SK-N-SH treated with all-trans-retinoic acid at 6 μM for 48 hours (cell line): ENCODE results near the gene MYBPC3.
"Not testable (repeated sequence)": the region's sequence is repeated elsewhere in the genome, so short reads cannot be mapped to it uniquely, and the experiment has no call there.

Experiments used
- ATAC-seq: fragments of 200-7000 bp; cut with Tn5 transposase; 3 replicates; pipeline ENCODE4 v1.9.1; 2020; ENCODE audit warnings: mild to moderate bottlenecking, moderate library complexity
- ARNTL ChIP-seq: fragments of 450-650 bp; formaldehyde crosslinking; IDR thresholded peaks from 2 replicates; pipeline ENCODE4 v1.5.0; 2020; ENCODE audit warnings: low read depth, mild to moderate bottlenecking, moderate library complexity, borderline replicate concordance
- BACH2 ChIP-seq: fragments of 250-450 bp; sonication (Bioruptor Pico); IDR thresholded peaks from 2 replicates; pipeline ENCODE4 v1.9.0; 2021; ENCODE audit warnings: mild to moderate bottlenecking, borderline replicate concordance
- CSDC2 ChIP-seq: fragments of 250-450 bp; sonication (Bioruptor Pico); IDR thresholded peaks from 2 replicates; pipeline ENCODE4 v1.5.0; 2020; ENCODE audit warnings: mild to moderate bottlenecking, moderate library complexity
- ESRRG ChIP-seq: fragments of 250-450 bp; sonication (Bioruptor Pico); IDR thresholded peaks from 2 replicates; pipeline ENCODE4 v1.6.1; 2021; ENCODE audit warnings: mild to moderate bottlenecking
- OSR1 ChIP-seq: fragments of 250-450 bp; sonication (Bioruptor Pico); IDR thresholded peaks from 2 replicates; pipeline ENCODE4 v1.8.0; 2022; ENCODE audit warnings: moderate library complexity, mild to moderate bottlenecking, inconsistent platforms
- PPARA ChIP-seq: fragments of 250-450 bp; sonication (Bioruptor Pico); IDR thresholded peaks from 2 replicates; pipeline ENCODE4 v1.5.0; 2020; ENCODE audit warnings: mild to moderate bottlenecking, borderline replicate concordance
- RARB ChIP-seq: fragments of 250-450 bp; sonication (Bioruptor Pico); IDR thresholded peaks from 2 replicates; pipeline ENCODE4 v1.8.0; 2021; ENCODE audit warnings: mild to moderate bottlenecking, moderate library complexity
- SNAI2 ChIP-seq: fragments of 250-450 bp; sonication (Bioruptor Pico); IDR thresholded peaks from 2 replicates; pipeline ENCODE4 v1.5.0; 2020; ENCODE audit warnings: mild to moderate bottlenecking, moderate library complexity
- TCF4 ChIP-seq: fragments of 250-450 bp; sonication (Bioruptor Pico); IDR thresholded peaks from 2 replicates; pipeline ENCODE4 v1.8.0; 2021; ENCODE audit warnings: mild to moderate bottlenecking, moderate library complexity, borderline replicate concordance
- TOX ChIP-seq: fragments of 250-450 bp; sonication (Bioruptor Pico); IDR thresholded peaks from 2 replicates; pipeline ENCODE4 v1.8.0; 2021; ENCODE audit warnings: mild to moderate bottlenecking, moderate library complexity, borderline replicate concordance
- ZC3H10 ChIP-seq: fragments of 250-450 bp; sonication (Bioruptor Pico); IDR thresholded peaks from 2 replicates; pipeline ENCODE4 v1.5.1; 2021; ENCODE audit warnings: mild to moderate bottlenecking, moderate library complexity
- ZFP30 ChIP-seq: fragments of 450-650 bp; formaldehyde crosslinking; IDR thresholded peaks from 2 replicates; pipeline ENCODE4 v1.5.0; 2022; ENCODE audit warnings: mild to moderate bottlenecking, moderate library complexity
- ZNF565 ChIP-seq: fragments of 450-650 bp; formaldehyde crosslinking; conservative IDR thresholded peaks from 2 replicates; pipeline ENCODE4 v1.5.0; 2020; ENCODE audit warnings: low read depth, mild to moderate bottlenecking, moderate library complexity
- ZNF70 ChIP-seq: fragments of 450-650 bp; formaldehyde crosslinking; IDR thresholded peaks from 2 replicates; pipeline ENCODE4 v1.5.0; 2020; ENCODE audit warnings: mild to moderate bottlenecking, moderate library complexity
- ZNF8 ChIP-seq: fragments of 450-650 bp; formaldehyde crosslinking; IDR thresholded peaks from 2 replicates; pipeline ENCODE4 v1.5.0; 2020; ENCODE audit warnings: mild to moderate bottlenecking, moderate library complexity
- TF ChIP-seq, protein P1 (sequence below): fragments of 250-450 bp; sonication (Bioruptor Pico); IDR thresholded peaks from 2 replicates; pipeline ENCODE4 v1.5.0; 2020; ENCODE audit warnings: mild to moderate bottlenecking, moderate library complexity
- TF ChIP-seq, protein P2 (sequence below): fragments of 250-450 bp; sonication (Bioruptor Pico); IDR thresholded peaks from 2 replicates; pipeline ENCODE4 v1.5.1; 2021; ENCODE audit warnings: mild to moderate bottlenecking, moderate library complexity
- TF ChIP-seq, protein P3 (sequence below): fragments of 250-450 bp; sonication (Bioruptor Pico); IDR thresholded peaks from 2 replicates; pipeline ENCODE4 v1.8.0; 2021; ENCODE audit warnings: low read depth, mild to moderate bottlenecking, moderate library complexity, borderline replicate concordance

The MYBPC3 gene

DNA sequence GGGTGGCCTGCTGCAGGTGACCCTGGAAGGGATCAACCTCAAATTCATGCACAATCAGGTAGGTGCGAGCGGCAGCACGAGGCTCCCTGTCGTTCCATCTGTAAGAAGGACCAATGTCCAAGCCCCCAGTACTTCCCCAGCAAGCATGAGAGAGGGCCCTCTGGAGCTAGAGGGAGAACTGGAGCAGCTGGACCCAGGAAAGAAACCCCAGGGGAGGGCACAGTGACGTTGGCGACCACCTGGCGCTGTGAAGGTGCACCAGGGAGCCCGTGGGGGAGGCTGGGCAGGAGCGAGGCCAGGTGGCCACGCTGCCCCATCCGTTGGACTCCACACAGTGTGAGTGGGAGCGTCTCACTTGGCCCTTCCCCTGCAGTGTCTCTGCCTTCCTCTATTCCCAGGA, 28.0 kb downstream of the MYBPC3 start:
- TF ChIP-seq ESRRG (CRISPR knock-in tag): no peak
- TF ChIP-seq TOX: no peak
- TF ChIP-seq, protein P1, sequence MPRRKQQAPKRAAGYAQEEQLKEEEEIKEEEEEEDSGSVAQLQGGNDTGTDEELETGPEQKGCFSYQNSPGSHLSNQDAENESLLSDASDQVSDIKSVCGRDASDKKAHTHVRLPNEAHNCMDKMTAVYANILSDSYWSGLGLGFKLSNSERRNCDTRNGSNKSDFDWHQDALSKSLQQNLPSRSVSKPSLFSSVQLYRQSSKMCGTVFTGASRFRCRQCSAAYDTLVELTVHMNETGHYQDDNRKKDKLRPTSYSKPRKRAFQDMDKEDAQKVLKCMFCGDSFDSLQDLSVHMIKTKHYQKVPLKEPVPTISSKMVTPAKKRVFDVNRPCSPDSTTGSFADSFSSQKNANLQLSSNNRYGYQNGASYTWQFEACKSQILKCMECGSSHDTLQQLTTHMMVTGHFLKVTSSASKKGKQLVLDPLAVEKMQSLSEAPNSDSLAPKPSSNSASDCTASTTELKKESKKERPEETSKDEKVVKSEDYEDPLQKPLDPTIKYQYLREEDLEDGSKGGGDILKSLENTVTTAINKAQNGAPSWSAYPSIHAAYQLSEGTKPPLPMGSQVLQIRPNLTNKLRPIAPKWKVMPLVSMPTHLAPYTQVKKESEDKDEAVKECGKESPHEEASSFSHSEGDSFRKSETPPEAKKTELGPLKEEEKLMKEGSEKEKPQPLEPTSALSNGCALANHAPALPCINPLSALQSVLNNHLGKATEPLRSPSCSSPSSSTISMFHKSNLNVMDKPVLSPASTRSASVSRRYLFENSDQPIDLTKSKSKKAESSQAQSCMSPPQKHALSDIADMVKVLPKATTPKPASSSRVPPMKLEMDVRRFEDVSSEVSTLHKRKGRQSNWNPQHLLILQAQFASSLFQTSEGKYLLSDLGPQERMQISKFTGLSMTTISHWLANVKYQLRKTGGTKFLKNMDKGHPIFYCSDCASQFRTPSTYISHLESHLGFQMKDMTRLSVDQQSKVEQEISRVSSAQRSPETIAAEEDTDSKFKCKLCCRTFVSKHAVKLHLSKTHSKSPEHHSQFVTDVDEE (CRISPR knock-in tag): no peak
- TF ChIP-seq OSR1 (CRISPR knock-in tag): no peak
- TF ChIP-seq, protein P2, sequence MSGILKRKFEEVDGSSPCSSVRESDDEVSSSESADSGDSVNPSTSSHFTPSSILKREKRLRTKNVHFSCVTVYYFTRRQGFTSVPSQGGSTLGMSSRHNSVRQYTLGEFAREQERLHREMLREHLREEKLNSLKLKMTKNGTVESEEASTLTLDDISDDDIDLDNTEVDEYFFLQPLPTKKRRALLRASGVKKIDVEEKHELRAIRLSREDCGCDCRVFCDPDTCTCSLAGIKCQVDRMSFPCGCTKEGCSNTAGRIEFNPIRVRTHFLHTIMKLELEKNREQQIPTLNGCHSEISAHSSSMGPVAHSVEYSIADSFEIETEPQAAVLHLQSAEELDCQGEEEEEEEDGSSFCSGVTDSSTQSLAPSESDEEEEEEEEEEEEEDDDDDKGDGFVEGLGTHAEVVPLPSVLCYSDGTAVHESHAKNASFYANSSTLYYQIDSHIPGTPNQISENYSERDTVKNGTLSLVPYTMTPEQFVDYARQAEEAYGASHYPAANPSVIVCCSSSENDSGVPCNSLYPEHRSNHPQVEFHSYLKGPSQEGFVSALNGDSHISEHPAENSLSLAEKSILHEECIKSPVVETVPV (CRISPR knock-in tag): no peak
- TF ChIP-seq TCF4: no peak
- TF ChIP-seq ZFP30 (CRISPR knock-in tag): no peak
- no peak for ATAC-seq

DNA sequence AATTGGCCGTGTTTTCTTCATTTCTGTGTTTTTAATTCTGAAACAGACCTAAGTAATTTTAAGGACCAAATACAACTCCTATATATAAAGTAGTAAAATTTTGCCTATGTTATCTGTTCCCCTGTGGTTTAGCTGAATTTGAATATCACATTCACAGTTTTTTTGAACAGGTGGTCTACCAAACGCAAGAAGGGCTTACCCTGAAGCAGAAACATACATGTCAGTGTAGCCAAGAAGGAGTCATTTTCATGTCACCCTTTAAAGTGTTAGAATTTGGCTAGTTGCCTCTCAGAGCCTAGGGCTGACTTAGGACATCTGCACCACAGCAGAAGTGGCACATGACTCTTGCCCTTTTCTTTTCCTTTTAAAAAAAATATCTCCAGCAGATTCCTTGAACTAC, 34.3 kb downstream of the MYBPC3 start:
- ATAC-seq: no peak
- TF ChIP-seq, protein P2 (CRISPR knock-in tag): no peak
- TF ChIP-seq OSR1 (CRISPR knock-in tag) (no peak), ARNTL (CRISPR knock-in tag) (no peak), TOX (no peak)

DNA sequence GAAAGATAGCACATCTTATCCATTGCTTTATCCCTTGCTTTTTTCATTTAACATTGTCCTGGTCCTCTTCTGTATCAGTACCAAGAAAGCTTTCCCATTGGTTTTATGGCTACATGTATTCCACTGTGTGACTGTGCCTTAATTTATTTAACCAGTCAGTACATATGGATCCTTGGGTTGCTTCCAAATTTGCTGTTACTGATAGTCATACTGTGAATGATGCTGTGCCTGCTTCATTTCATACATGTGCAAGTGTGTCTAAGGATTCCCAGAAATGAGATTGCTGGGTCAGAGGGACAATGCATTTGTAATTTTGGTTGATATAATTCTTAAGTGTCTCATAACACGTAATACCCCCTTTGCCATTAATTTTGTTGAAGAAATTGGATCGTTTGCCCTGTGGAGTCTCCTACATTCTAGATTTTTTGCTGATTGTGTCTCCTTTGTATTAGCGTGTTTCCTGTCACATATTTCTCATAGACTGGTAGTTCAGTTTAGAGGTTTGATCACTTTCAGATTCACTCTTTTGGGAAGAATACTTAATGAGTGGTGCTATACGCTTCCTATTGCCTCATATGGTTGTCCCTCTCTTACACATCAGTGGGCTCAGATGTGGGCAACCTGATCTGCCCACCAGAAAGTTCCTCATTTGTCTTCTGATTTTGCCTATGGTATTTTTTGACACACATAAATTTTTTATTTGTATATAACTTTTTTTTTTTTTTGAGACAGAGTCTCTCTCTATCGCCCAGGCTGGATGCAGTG, 35.3 kb downstream of the MYBPC3 start:
- no peak for TF ChIP-seq ZC3H10
- TF ChIP-seq ZFP30 (CRISPR knock-in tag): no peak
- no peak for TF ChIP-seq ESRRG (CRISPR knock-in tag)
- no peak for TF ChIP-seq ARNTL (CRISPR knock-in tag)
- no peak for TF ChIP-seq ZNF565 (CRISPR knock-in tag)
- TF ChIP-seq, protein P1 (CRISPR knock-in tag): no peak
- TF ChIP-seq BACH2 (CRISPR knock-in tag): no peak
- no peak for TF ChIP-seq PPARA (CRISPR knock-in tag)
- no peak for TF ChIP-seq RARB (CRISPR knock-in tag)
- TF ChIP-seq ZNF70 (CRISPR knock-in tag): no peak
- no peak for TF ChIP-seq TCF4
- no peak for TF ChIP-seq ZNF8 (CRISPR knock-in tag)
- TF ChIP-seq, protein P3, sequence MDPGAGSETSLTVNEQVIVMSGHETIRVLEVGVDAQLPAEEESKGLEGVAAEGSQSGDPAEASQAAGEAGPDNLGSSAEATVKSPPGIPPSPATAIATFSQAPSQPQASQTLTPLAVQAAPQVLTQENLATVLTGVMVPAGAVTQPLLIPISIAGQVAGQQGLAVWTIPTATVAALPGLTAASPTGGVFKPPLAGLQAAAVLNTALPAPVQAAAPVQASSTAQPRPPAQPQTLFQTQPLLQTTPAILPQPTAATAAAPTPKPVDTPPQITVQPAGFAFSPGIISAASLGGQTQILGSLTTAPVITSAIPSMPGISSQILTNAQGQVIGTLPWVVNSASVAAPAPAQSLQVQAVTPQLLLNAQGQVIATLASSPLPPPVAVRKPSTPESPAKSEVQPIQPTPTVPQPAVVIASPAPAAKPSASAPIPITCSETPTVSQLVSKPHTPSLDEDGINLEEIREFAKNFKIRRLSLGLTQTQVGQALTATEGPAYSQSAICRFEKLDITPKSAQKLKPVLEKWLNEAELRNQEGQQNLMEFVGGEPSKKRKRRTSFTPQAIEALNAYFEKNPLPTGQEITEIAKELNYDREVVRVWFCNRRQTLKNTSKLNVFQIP: no peak
- TF ChIP-seq CSDC2: no peak
- TF ChIP-seq OSR1 (CRISPR knock-in tag): no peak
- TF ChIP-seq SNAI2 (CRISPR knock-in tag): no peak
- TF ChIP-seq, all 23 proteins: peak for 0
- ATAC-seq: no peak

DNA sequence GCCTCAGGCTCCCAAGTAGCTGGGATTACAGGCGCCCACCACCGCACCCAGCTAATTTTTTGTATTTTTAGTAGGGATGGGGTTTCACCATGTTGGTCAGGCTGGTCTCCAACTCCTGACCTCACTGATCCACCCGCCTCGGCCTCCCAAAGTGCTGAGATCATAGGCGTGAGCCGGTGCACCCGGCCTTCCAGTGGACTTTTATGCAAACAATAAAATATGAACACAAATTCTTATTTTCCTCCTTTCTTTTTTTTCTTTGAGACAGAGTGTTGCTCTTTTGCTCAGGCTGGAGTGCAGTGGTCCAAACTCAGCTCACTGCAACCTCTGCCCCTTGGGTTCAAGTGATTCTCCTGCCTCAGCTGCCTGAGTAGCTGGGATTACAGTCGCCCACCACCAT, 36.0 kb downstream of the MYBPC3 start:
- not testable (repeated sequence) for ATAC-seq
